Fibroblast of pulmonary artery (primary cell): ENCODE data around the gene EVA1B.

Experiments used
- DNase-seq: peaks from one replicate; pipeline ENCODE4 v3.0.0-alpha.2; 2010; ENCODE audit warnings: low read depth
- H3K4me3 ChIP-seq: replicated peaks from 2 replicates; pipeline ENCODE4 v1.5.1; 2011; ENCODE audit warnings: low read depth, mild to moderate bottlenecking, control low read depth, low read length, moderate library complexity
- TF ChIP-seq, protein P1 (sequence below): IDR thresholded peaks from 2 replicates; pipeline ENCODE4 v1.5.1; 2011; ENCODE audit warnings: mild to moderate bottlenecking, control low read depth, low read length, inconsistent platforms; ENCODE audit errors: missing control alignments

Gene EVA1B

DNA sequence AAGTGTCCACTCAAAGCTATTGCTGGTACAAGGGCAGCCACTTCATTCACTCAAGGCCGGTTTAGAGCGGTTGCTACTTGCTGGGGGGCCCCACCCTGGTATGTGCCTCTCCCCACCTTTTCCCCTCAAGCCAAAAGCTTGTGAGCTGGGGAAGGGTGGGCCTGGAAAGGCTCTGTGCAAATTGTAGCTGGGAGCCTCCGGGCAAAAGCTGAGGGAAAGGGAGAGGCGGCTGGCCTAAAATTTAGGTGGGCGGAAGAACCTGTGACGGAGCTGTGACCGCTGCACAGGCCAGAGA is 17.6 kb downstream of the EVA1B start:
- TF ChIP-seq, protein P1, sequence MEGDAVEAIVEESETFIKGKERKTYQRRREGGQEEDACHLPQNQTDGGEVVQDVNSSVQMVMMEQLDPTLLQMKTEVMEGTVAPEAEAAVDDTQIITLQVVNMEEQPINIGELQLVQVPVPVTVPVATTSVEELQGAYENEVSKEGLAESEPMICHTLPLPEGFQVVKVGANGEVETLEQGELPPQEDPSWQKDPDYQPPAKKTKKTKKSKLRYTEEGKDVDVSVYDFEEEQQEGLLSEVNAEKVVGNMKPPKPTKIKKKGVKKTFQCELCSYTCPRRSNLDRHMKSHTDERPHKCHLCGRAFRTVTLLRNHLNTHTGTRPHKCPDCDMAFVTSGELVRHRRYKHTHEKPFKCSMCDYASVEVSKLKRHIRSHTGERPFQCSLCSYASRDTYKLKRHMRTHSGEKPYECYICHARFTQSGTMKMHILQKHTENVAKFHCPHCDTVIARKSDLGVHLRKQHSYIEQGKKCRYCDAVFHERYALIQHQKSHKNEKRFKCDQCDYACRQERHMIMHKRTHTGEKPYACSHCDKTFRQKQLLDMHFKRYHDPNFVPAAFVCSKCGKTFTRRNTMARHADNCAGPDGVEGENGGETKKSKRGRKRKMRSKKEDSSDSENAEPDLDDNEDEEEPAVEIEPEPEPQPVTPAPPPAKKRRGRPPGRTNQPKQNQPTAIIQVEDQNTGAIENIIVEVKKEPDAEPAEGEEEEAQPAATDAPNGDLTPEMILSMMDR, result no peak
- DNase-seq, result no peak
- H3K4me3 ChIP-seq, result no peak overlapping the region

DNA sequence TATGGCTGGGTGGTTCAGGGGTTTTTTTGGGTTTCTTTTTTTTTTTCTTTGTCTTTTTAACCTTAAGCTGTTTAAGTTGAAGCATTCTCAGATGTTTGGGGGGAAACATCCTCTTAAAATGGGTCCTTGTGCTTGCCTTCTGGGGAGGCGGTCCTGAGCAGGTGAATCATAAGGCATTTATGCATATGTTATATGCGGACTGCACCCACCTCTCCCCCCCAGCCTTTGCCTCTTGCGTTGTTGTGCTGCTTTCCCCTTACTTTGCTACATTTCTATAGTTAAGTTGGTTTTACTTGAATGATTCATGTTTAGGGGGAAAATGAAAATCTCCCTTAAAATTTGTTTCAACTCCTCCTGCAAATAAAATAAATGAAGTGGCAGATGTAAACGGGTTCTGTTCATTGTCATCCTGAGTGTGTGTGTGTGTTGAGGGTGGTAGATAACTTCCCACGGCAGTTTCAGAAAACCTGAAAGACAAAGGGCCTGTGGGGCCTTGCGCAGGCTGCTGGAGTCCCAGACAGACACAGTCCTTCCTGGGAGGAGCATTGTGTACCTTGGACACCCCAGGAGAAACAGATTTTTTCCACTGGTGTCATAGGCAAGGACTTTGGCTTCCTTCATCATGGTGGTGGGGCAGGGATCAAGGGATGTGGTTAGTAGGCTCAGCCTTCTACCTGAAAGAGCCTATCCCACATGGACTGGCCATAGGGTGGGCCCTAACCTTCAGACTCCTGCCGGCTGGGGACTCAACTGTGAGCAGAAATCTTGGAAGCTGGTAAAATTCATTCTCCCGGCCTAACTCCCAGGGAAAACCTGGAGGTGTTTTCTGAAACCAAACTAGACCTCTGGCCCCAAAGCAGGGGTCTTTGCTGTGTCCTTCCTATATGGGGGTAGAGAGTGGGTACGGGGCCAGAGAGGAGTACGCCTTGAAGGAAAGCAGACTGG is 18.2 kb downstream of the EVA1B start:
- H3K4me3 ChIP-seq, result no peak overlapping the region
- TF ChIP-seq, protein P1, result no peak
- no peak for DNase-seq

DNA sequence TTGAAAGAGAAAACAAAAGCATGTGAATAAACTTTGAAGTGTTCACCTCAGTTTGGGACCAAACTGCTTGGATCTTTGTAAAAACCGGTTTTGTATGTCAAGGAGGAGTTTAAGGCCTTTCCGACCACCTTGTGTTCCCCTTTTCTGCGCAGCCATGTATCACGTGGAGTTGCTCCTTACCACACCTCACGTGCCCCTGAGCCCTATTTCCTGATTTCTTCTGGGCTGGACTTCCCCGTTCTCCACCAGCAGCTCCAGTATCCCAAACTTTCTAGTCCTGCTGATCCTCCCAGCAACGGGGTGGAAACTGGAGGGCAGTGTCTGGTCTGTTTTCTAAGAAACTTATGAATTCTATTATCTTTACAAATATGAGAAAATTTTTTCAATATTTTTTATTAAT is 18.9 kb downstream of the EVA1B start:
- no peak for DNase-seq
- no peak overlapping the region for H3K4me3 ChIP-seq
- TF ChIP-seq, protein P1, result no peak

DNA sequence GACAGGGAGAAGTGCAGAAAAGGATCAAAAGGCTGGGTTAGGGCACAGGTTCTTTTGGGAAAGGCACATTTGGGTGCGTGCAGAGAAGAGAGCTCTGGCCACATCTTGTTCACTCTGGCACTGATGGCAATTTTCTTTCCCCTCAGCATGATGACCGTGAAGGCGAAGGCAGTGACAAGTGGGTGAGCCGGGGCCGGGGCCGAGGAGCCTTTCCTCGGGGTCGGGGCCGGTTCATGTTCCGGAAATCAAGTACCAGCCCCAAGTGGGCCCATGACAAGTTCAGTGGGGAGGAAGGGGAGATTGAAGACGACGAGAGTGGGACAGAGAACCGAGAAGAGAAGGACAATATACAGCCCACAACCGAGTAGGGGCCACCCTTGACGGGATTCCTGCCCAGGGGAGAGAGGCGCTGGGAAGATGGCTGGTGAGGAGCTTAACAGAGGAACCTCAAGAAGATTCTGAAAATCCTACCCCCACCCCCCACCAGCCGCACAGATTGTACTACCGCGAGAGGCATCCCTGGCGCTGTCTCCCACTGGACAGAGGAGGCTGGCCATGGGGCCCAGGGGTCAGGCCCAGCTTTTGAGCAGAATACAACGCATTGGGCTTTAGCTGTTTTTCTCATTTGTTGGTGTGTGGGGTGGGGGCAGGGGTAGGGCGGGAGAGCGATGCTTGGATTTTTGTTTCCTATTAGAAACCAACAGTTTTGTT is 19.6 kb downstream of the EVA1B start:
- no peak overlapping the region for H3K4me3 ChIP-seq
- TF ChIP-seq, protein P1, result no peak
- no peak for DNase-seq

DNA sequence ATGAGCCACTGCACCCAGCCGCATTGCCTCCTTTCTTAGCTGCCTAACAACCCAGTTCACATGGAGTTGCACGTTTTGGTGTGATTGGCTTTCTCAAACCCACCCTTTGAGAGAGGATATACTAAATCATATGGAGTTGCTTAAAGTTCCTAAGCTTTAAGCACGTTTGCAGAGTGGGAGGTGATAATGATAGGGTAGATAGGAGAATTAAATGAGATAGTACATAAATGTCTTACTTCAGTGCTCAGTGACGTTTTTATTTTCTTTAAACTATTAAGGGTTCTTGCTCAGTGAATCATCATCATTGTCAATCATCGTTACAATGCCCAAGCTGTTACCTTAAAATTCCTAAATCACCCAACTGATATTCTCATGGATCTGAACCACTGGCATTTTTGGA is 20.2 kb downstream of the EVA1B start:
- H3K4me3 ChIP-seq, result no peak overlapping the region
- no peak for DNase-seq
- TF ChIP-seq, protein P1, result no peak

DNA sequence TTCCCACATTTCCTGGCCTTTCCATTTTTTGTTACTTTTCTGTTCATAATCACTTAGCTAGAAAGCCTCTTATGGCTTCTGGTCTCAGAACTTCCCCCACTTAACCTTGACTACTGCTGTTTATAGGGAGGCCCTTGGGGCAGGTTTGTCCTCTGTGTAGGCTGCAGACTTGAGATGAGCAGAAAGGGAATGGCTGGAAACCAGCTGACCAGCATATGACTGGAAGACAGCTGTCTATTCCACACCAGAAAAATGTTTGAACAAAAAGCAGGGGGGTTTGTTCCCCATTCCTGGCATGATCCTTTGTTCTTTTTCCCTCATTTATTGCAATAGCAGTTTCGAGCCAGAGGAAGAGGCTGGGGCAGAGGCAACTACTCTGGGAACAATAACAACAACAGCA is 22.2 kb downstream of the EVA1B start:
- TF ChIP-seq, protein P1, result no peak
- no peak overlapping the region for H3K4me3 ChIP-seq
- DNase-seq, result no peak
